B cell (primary cell): ENCODE data around the gene CDC42EP4. TPM values are rescaled to one million over a fixed set of nuclear protein-coding genes. Genes with fewer than 3 reads are reported as not detected.

Experiments
- ATAC-seq: fragments of 200-7000 bp; cut with Tn5 transposase; one replicate; pipeline ENCODE4 v1.10.0; 2021; ENCODE audit warnings: low read depth, mild to moderate bottlenecking, moderate number of reproducible peaks, moderate library complexity
- CTCF ChIA-PET: fragments of 350-600 bp; sonication (Branson Sonifier 250); formaldehyde crosslinking; loops from one replicate; lab custom pipeline; 2021; ENCODE audit warnings: antibody characterized with exemption, inconsistent platforms; lab: Charles Lee
- POLR2A ChIA-PET: fragments of 350-600 bp; sonication (Branson Sonifier 250); formaldehyde crosslinking; loops from one replicate; lab custom pipeline; 2021; ENCODE audit warnings: antibody characterized with exemption; lab: Charles Lee
- DNase-seq: peaks from one replicate; pipeline ENCODE4 v3.0.0; 2013
- H2AFZ ChIP-seq: 2 replicates; pipeline ENCODE4 v1.6.1; 2012; ENCODE audit warnings: mild to moderate bottlenecking, low read depth, low read length; ENCODE audit not compliant: insufficient read depth, poor library complexity, severe bottlenecking
- H3K27ac ChIP-seq, 2 donors: 1 replicate in 1 of 2; 2 replicates in 1 of 2; pipeline ENCODE4 v1.5.1; 2012 to 2013; ENCODE audit warnings: low read length in 2 of 2, mild to moderate bottlenecking in 2 of 2, moderate library complexity in 1 of 2
- H3K27me3 ChIP-seq, 4 experiments: fragments of 200-600 bp in 1 of 4; sonication (generic) in 1 of 4; replicated peaks in 1 of 4; 1 replicate in 2 of 4; 2 replicates in 2 of 4; pipeline versions ENCODE4 v1.6.1 to v1.7.0; 2013 to 2016; ENCODE audit warnings: low read length in 3 of 4, mild to moderate bottlenecking in 2 of 4, mixed read lengths in 1 of 4, moderate library complexity in 1 of 4; ENCODE audit not compliant: insufficient read depth in 4 of 4, control insufficient read depth in 3 of 4; ENCODE audit errors: control extremely low read depth in 1 of 4
- H3K36me3 ChIP-seq, 2 experiments: replicated peaks in 1 of 2; 1 replicate in 1 of 2; 2 replicates in 1 of 2; pipeline versions ENCODE4 v1.6.1 to v1.7.1; 2013; ENCODE audit warnings: low read length in 1 of 2; ENCODE audit not compliant: insufficient read depth in 2 of 2, control insufficient read depth in 1 of 2; ENCODE audit errors: control extremely low read depth in 1 of 2, extremely low read depth in 1 of 2
- H3K4me1 ChIP-seq, 2 donors: fragments of 200-600 bp in 1 of 2; sonication (generic) in 1 of 2; 1 replicate in 1 of 2; 2 replicates in 1 of 2; pipeline versions ENCODE4 v1.5.1 to v1.6.1; 2013 to 2017; ENCODE audit warnings: low read length in 2 of 2; ENCODE audit not compliant: control insufficient read depth in 2 of 2, insufficient read depth in 2 of 2
- H3K4me2 ChIP-seq: replicated peaks from 2 replicates; pipeline ENCODE3; 2012; ENCODE audit warnings: mild to moderate bottlenecking, low read depth, low read length; ENCODE audit not compliant: poor library complexity, severe bottlenecking
- H3K4me3 ChIP-seq, 5 experiments: fragments of 200-600 bp in 1 of 5; sonication (generic) in 1 of 5; 1 replicate in 3 of 5; 2 replicates in 2 of 5; pipeline versions ENCODE4 v1.5.1 to v1.7.0; 2011 to 2016; ENCODE audit warnings: low read length in 4 of 5, mild to moderate bottlenecking in 4 of 5, low read depth in 2 of 5, control low read depth in 1 of 5, moderate library complexity in 1 of 5; ENCODE audit not compliant: insufficient read depth in 1 of 5; ENCODE audit errors: control extremely low read depth in 1 of 5, extremely low read depth in 1 of 5
- H3K79me2 ChIP-seq: fragments of 200-600 bp; sonication (generic); one replicate; pipeline ENCODE4 v1.6.0; 2016; ENCODE audit warnings: low read length; ENCODE audit not compliant: control insufficient read depth, insufficient read depth
- H3K9ac ChIP-seq: fragments of 200-600 bp; sonication (generic); 2 replicates; pipeline ENCODE4 v1.6.1; 2017; ENCODE audit warnings: mild to moderate bottlenecking, low read length, moderate library complexity
- H3K9me3 ChIP-seq, 3 donors: one replicate each; pipeline versions ENCODE4 v1.6.1 to v1.7.1; 2013; ENCODE audit warnings: low read length in 2 of 3; ENCODE audit not compliant: control insufficient read depth in 2 of 3, insufficient read depth in 1 of 3; ENCODE audit errors: control extremely low read depth in 1 of 3
- H4K20me1 ChIP-seq: 2 replicates; pipeline ENCODE4 v1.6.0; 2012; ENCODE audit warnings: mild to moderate bottlenecking, low read length; ENCODE audit not compliant: insufficient read depth, control insufficient read depth, poor library complexity, severe bottlenecking
- H3K27ac Mint-ChIP-seq: one replicate; pipeline ENCODE4 v1.8.0; 2021; ENCODE audit warnings: mixed read lengths
- H3K27me3 Mint-ChIP-seq: one replicate; pipeline ENCODE4 v1.8.0; 2021; ENCODE audit warnings: mixed read lengths
- H3K4me1 Mint-ChIP-seq: one replicate; pipeline ENCODE4 v1.8.0; 2021; ENCODE audit warnings: mixed read lengths
- H3K4me3 Mint-ChIP-seq: one replicate; pipeline ENCODE4 v1.8.0; 2021; ENCODE audit warnings: mixed read lengths
- H3K9me3 Mint-ChIP-seq: one replicate; pipeline ENCODE4 v1.8.0; 2022; ENCODE audit warnings: mixed read lengths; ENCODE audit not compliant: insufficient read depth
- CTCF ChIP-seq: fragments of 200-600 bp; IDR thresholded peaks from one replicate; pipeline ENCODE4 v1.8.0; 2022; ENCODE audit warnings: antibody characterized with exemption, mild to moderate bottlenecking
- EZH2 ChIP-seq: IDR thresholded peaks from 2 replicates; pipeline ENCODE4 v1.6.1; 2012; ENCODE audit warnings: borderline replicate concordance, low read depth, mild to moderate bottlenecking, moderate library complexity, low read length; ENCODE audit not compliant: insufficient read depth, poor library complexity, severe bottlenecking
- WGBS: methylation state at CpG from one replicate; pipeline ENCODE4 v1.1.5; 2013; ENCODE audit warnings: missing lambda C conversion rate; ENCODE audit not compliant: insufficient coverage; 5-methylcytosine and 5-hydroxymethylcytosine counted together
- intact Hi-C: fragments of 100-400 bp; cut with micrococcal nuclease; formaldehyde crosslinking; loops from one replicate; pipeline ENCODE4 v1.10.0; 2022
- polyA plus RNA-seq: library from polyadenylated mRNA; depleted of rRNA; stranded (reverse); fragments of >200 nt; gene quantifications from 2 replicates; pipeline ENCODE4 v1.2.3, GENCODE V29; 2012
- total RNA-seq, 2 donors: library from RNA; stranded (reverse); fragments of 120-200 nt in 1 of 2; gene quantifications; 1 replicate in 1 of 2; 2 replicates in 1 of 2; pipeline versions ENCODE4 v1.2.3 to v1.2.4, GENCODE V29; 2013 to 2022

The CDC42EP4 gene
- total and polyA plus RNA-seq, 2 donors (not counting 1 experiment from before 2014, with no cell fraction given) = 0.79 to 2.0 TPM

DNA sequence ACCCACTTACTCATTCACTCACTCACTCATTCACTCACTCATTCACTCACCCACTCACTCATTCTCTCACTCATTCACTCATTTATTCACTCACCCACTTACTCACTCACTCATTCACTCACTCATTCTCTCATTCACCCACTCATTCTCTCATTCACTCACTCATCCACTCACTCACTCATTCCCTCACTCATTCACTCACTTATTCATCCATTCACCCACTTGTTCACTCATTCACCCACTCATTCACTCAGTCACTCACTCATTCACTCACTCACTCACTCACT is 42.5 kb downstream of the CDC42EP4 start:
- ATAC-seq (no peak), DNase-seq (no peak)
- Mint-ChIP-seq H3K27ac (no peak overlapping the region), H3K9me3 (no peaks in the 10 kb centered on the region), H3K27me3 (no peaks in the 10 kb centered on the region), H3K4me1 (peaks cover 6% of the 10 kb centered on the region), H3K4me3 (no peak overlapping the region)
- Histone ChIP-seq H3K27ac (no peak overlapping the region), H3K79me2 (no peaks in the 10 kb centered on the region), H3K4me3 (no peak overlapping the region), H3K27me3 (no peaks in the 10 kb centered on the region), H2AFZ (no peak overlapping the region), H3K9me3 (peaks cover 0 to 5% (median 0%) of the 10 kb centered on the region in 3 donors), H3K4me1 (peaks cover 0 to 8% of the 10 kb centered on the region in 2 donors), H3K36me3 (no peaks in the 10 kb centered on the region), H4K20me1 (no peaks in the 10 kb centered on the region), H3K9ac (no peak overlapping the region), H3K4me2 (no peak overlapping the region)
- intact Hi-C loops = no loop called here
- TF ChIP-seq EZH2 (no peak), CTCF (no peak)
- POLR2A ChIA-PET = no interaction called here
- CTCF ChIA-PET = no interaction called here

DNA sequence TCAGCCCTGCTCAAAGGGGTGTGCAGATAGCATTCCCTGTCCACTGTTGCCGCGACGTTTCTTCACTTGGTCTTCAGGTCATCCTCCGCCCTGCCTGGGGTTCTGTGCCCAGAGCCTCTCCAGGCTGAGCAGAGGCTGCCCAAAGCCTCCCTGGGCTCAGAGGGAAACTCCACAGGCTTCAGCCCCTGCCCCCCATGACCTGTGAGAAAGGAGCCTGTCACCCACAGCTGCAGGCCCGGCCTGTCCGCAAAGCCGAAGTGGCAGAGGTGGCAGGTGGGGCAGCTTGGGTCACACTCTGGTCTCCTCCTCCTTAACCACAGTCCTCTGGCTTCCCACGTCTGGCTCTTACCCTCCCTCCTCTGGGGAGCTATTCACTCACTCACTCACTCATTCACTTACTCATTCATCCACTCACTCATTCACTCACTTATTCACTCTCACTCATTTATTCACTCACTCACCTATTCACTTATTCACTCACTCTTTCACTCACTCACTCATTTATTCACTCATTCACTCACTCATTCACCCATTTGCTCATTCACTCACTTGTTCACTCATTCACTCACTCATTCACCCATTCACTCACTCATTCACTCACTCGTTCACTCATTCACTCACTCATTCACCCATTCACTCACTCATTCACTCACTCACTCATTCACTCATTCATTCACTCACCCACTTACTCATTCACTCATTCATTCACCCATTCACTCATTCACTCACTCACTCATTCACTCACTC is 43.0 kb downstream of the CDC42EP4 start:
- H3K79me2 ChIP-seq = no peaks in the 10 kb centered on the region
- H4K20me1 ChIP-seq = no peaks in the 10 kb centered on the region
- ChIA-PET POLR2A (no interaction called here), CTCF (interaction anchor here (0.6 to 0.9 kb wide), 3 partner anchors 12 to 102 kb away, joined by 3 to 4 read pairs (median 3); no protein-coding TSS in a partner anchor)
- no peak overlapping the region for H3K9ac ChIP-seq
- intact Hi-C loops = no loop called here
- no peaks in the 10 kb centered on the region for H3K36me3 ChIP-seq
- peaks cover 0 to 5% (median 0%) of the 10 kb centered on the region in 3 donors for H3K9me3 ChIP-seq
- no peaks in the 10 kb centered on the region for H3K9me3 Mint-ChIP-seq
- 84% methylated on average over 9 of the region's 9 CpGs for WGBS
- H3K4me1 ChIP-seq = peaks cover 0 to 8% of the 10 kb centered on the region in 2 donors
- DNase-seq = no peak
- no peak overlapping the region for H3K27ac ChIP-seq
- peaks cover 6% of the 10 kb centered on the region for H3K4me1 Mint-ChIP-seq
- no peak overlapping the region for H3K4me3 ChIP-seq
- no peak overlapping the region for H2AFZ ChIP-seq
- TF ChIP-seq EZH2 (no peak), CTCF (no peak)
- H3K4me3 Mint-ChIP-seq = no peak overlapping the region
- no peaks in the 10 kb centered on the region for H3K27me3 Mint-ChIP-seq
- no peak overlapping the region for H3K4me2 ChIP-seq
- ATAC-seq = no peak
- H3K27me3 ChIP-seq = no peaks in the 10 kb centered on the region
- H3K27ac Mint-ChIP-seq = no peak overlapping the region
